ENCODE measurements around the gene CABP7. TPM values are rescaled to one million over a fixed set of nuclear protein-coding genes. Genes with fewer than 3 reads are reported as not detected.

CABP7 gene
- total and polyA plus RNA-seq, 2 of the 13 experiments (the other 11 are each of a cell fraction or from before 2014, with no cell fraction given), result 0.08 TPM; not detected in 1

- H4K20me1 ChIP-seq (ENCODE audit: insufficient read depth, low read length), result peaks cover 20% of the 10 kb centered on the region; the same call in 1 of the 2 replicates
- H2AFZ ChIP-seq (ENCODE audit: low read length), result no peak overlapping the region
- ChIA-PET POLR2A (no interaction called here), CTCF (ENCODE audit: low intra/inter-chr PET ratio, low total read pairs) (no interaction called here)
- no peak overlapping the region for H3K4me2 ChIP-seq (ENCODE audit: low read depth, low read length)
- H3K79me2 ChIP-seq (ENCODE audit: insufficient read depth, low read length), result no peaks in the 10 kb centered on the region
- H3K9me3 ChIP-seq (ENCODE audit: low read length), result no peaks in the 10 kb centered on the region
- TF ChIP-seq ZBTB33 (CRISPR knock-in tag; IDR thresholded peaks at IDR 0.05), result 0 out of 2 replicates have a peak, but pooled peaks have one; percentile 18
- TF ChIP-seq ZSCAN5A (CRISPR knock-in tag; IDR thresholded peaks at IDR 0.05; ENCODE audit: borderline replicate concordance), result no peak
- no peak for ATAC-seq
- H3K4me1 ChIP-seq (ENCODE audit: insufficient read depth, low read length), result peaks cover 11% of the 10 kb centered on the region; the same call in 1 of the 2 replicates
- no peaks in the 10 kb centered on the region for H3K36me3 ChIP-seq (replicated peaks in 1 of 2; ENCODE audit: control insufficient read depth in 1 of 2, insufficient read depth in 2 of 2, low read length in 2 of 2)
- peaks cover 17 to 64% of the 10 kb centered on the region in 2 experiments for H3K27me3 ChIP-seq (ENCODE audit: control insufficient read depth in 1 of 2, insufficient read depth in 2 of 2, low read length in 2 of 2)
- intact Hi-C loops (cut with micrococcal nuclease; ENCODE audit: unreplicated experiment) (no loop called here), in situ Hi-C loops (cut with HindIII; ENCODE audit: extremely low pct_ligation_motif_present, low pct_unique_long_range_greater_than_20kb) (no loop called here)
- no peak overlapping the region for H3K9ac ChIP-seq (ENCODE audit: insufficient read depth, low read depth, low read length)
- DNase-seq (ENCODE audit: low spot score), result no peak
- no peak for FAIRE-seq
- WGBS (ENCODE audit: low lambda C conversion rate), result 60% methylated on average over 2 of the region's 13 CpGs
- H3K27ac ChIP-seq (ENCODE audit: extremely low read length, insufficient read depth, low read length), result no peak overlapping the region
- H3K4me3 ChIP-seq (replicated peaks in 1 of 3; ENCODE audit: insufficient read depth in 1 of 3, low read depth in 2 of 3, low read length in 3 of 3), result no peak overlapping the region
- no TSS peak for BruUV-seq (replicated peaks)
These were observed 4.6 kb upstream of the CABP7 start for GRCh38 chr22:29715240-29715639.

- no peak overlapping the region for H2AFZ ChIP-seq (ENCODE audit: low read length)
- H4K20me1 ChIP-seq (ENCODE audit: insufficient read depth, low read length), result peaks cover 20% of the 10 kb centered on the region; the same call in 1 of the 2 replicates
- H3K4me2 ChIP-seq (ENCODE audit: low read depth, low read length), result no peak overlapping the region
- no peaks in the 10 kb centered on the region for H3K79me2 ChIP-seq (ENCODE audit: insufficient read depth, low read length)
- CTCF ChIA-PET (ENCODE audit: low intra/inter-chr PET ratio, low total read pairs), result no interaction called here
- no TSS peak for BruUV-seq (replicated peaks)
- WGBS (ENCODE audit: low lambda C conversion rate), result 33% methylated on average over 4 of the region's 5 CpGs
- ATAC-seq, result no peak
- peaks cover 11% of the 10 kb centered on the region; the same call in 1 of the 2 replicates for H3K4me1 ChIP-seq (ENCODE audit: insufficient read depth, low read length)
- no peak overlapping the region for H3K9ac ChIP-seq (ENCODE audit: insufficient read depth, low read depth, low read length)
- no peak for DNase-seq (ENCODE audit: low spot score)
- no peak overlapping the region for H3K4me3 ChIP-seq (replicated peaks in 1 of 3; ENCODE audit: insufficient read depth in 1 of 3, low read depth in 2 of 3, low read length in 3 of 3)
- TF ChIP-seq TP53 (CRISPR knock-in tag; conservative IDR thresholded peaks at IDR 0.05) (no peak), SAP130 (CRISPR knock-in tag; IDR thresholded peaks at IDR 0.05; ENCODE audit: low read depth) (no peak), ZNF337 (CRISPR knock-in tag; IDR thresholded peaks at IDR 0.05; ENCODE audit: borderline replicate concordance, low read depth) (no peak), PAX8 (CRISPR knock-in tag; IDR thresholded peaks at IDR 0.05; ENCODE audit: borderline replicate concordance) (no peak), TGIF2 (CRISPR knock-in tag; IDR thresholded peaks at IDR 0.05) (no peak), ZNF576 (CRISPR knock-in tag; IDR thresholded peaks at IDR 0.05) (no peak), TOE1 (CRISPR knock-in tag; IDR thresholded peaks at IDR 0.05) (no peak)
- in situ Hi-C loops (cut with HindIII; ENCODE audit: extremely low pct_ligation_motif_present, low pct_unique_long_range_greater_than_20kb) (no loop called here), intact Hi-C loops (cut with micrococcal nuclease; ENCODE audit: unreplicated experiment) (no loop called here)
- POLR2A ChIA-PET, result no interaction called here
- no peak for FAIRE-seq
- no peaks in the 10 kb centered on the region for H3K9me3 ChIP-seq (ENCODE audit: low read length)
- no peak overlapping the region for H3K27ac ChIP-seq (ENCODE audit: extremely low read length, insufficient read depth, low read length)
- H3K27me3 ChIP-seq (ENCODE audit: control insufficient read depth in 1 of 2, insufficient read depth in 2 of 2, low read length in 2 of 2), result peaks cover 14 to 60% of the 10 kb centered on the region in 2 experiments
- H3K36me3 ChIP-seq (replicated peaks in 1 of 2; ENCODE audit: control insufficient read depth in 1 of 2, insufficient read depth in 2 of 2, low read length in 2 of 2), result no peaks in the 10 kb centered on the region
These were observed 4.1 kb upstream of the CABP7 start for GRCh38 chr22:29715705-29716104.
